GM12878 (cell line): ENCODE results near the gene RAPGEF4. TPM values are rescaled to one million over a fixed set of nuclear protein-coding genes. Genes with fewer than 3 reads are reported as not detected.

Source experiments
- ATAC-seq: fragments of 200-7000 bp; cut with Tn5 transposase; 3 replicates; pipeline ENCODE4 v1.9.1; 2020; ENCODE audit warnings: mild to moderate bottlenecking, moderate library complexity
- BruUV-seq: library from RNA; stranded (reverse); fragments of 400-500 nt; replicated peaks from 2 replicates; lab custom pipeline; 2021; lab: Mats Ljungman, UMichigan
- CTCF ChIA-PET: fragments of 300-600 bp; sonication (Branson Sonifier 250); formaldehyde crosslinking; extraction: SDS; loops from one replicate; lab custom pipeline; 2021; ENCODE audit warnings: inconsistent platforms; lab: Yijun Ruan, JAX
- POLR2A ChIA-PET: fragments of 350-600 bp; formaldehyde crosslinking; extraction: SDS; loops from one replicate; lab custom pipeline; 2021; ENCODE audit warnings: inconsistent platforms; lab: Charles Lee
- RAD21 ChIA-PET: fragments of 300-600 bp; sonication (Branson Sonifier 250); formaldehyde crosslinking; loops from one replicate; lab custom pipeline; 2023; ENCODE audit warnings: antibody characterized with exemption; ENCODE audit not compliant: unreplicated experiment; lab: Charles Lee
- SMC1A ChIA-PET: fragments of 300-600 bp; sonication (Branson Sonifier 250); formaldehyde crosslinking; loops from one replicate; lab custom pipeline; 2023; ENCODE audit not compliant: unreplicated experiment, uncharacterized antibody; lab: Charles Lee
- DNase-seq: peaks from one replicate; pipeline ENCODE4 v3.0.0-alpha.2; 2011; ENCODE audit warnings: low read depth, low spot score
- FAIRE-seq: peaks from 3 replicates; lab custom pipeline; 2011; peaks lifted over from hg19 to GRCh38; lab: Jason Lieb, UNC
- H2AFZ ChIP-seq: 2 replicates; pipeline ENCODE4 v1.6.0; 2011; ENCODE audit warnings: low read depth, low read length, control low read depth; ENCODE audit not compliant: control insufficient read depth
- H3K27ac ChIP-seq: 2 replicates; pipeline ENCODE4 v1.5.1; 2011; ENCODE audit warnings: control low read depth; ENCODE audit not compliant: control insufficient read depth, insufficient read depth
- H3K27me3 ChIP-seq, 2 experiments: replicated peaks in 1 of 2; 2 replicates each; pipeline versions ENCODE4 v1.6.0 to v1.6.1; 2011; ENCODE audit warnings: low read length in 1 of 2; ENCODE audit not compliant: control insufficient read depth in 2 of 2, insufficient read depth in 2 of 2
- H3K36me3 ChIP-seq, 2 experiments: 2 replicates each; pipeline ENCODE4 v1.5.1; 2011; ENCODE audit warnings: low read length in 1 of 2; ENCODE audit not compliant: control insufficient read depth in 2 of 2, insufficient read depth in 2 of 2
- H3K4me1 ChIP-seq: 2 replicates; pipeline ENCODE4 v1.6.1; 2011; ENCODE audit warnings: mild to moderate bottlenecking, low read length, moderate library complexity, mixed read lengths; ENCODE audit not compliant: control insufficient read depth, insufficient read depth
- H3K4me2 ChIP-seq: 2 replicates; pipeline ENCODE4 v1.6.0; 2011; ENCODE audit warnings: control low read depth; ENCODE audit not compliant: control insufficient read depth, insufficient read depth
- H3K4me3 ChIP-seq: fragments of 200-600 bp; sonication (generic); 2 replicates; pipeline ENCODE4 v1.5.1; 2016
- H3K79me2 ChIP-seq: 2 replicates; pipeline ENCODE4 v1.6.0; 2011; ENCODE audit warnings: low read length; ENCODE audit not compliant: control insufficient read depth, insufficient read depth
- H3K9ac ChIP-seq: 2 replicates; pipeline ENCODE4 v1.8.0; 2011; ENCODE audit warnings: low read length, control low read depth, mixed read lengths; ENCODE audit not compliant: control insufficient read depth, insufficient read depth
- H3K9me3 ChIP-seq: replicated peaks from 3 replicates; pipeline ENCODE4 v1.5.1; 2011; ENCODE audit warnings: mild to moderate bottlenecking, low read length; ENCODE audit not compliant: control insufficient read depth, insufficient read depth
- H4K20me1 ChIP-seq: 2 replicates; pipeline ENCODE4 v1.6.0; 2011; ENCODE audit not compliant: control insufficient read depth, insufficient read depth
- BRCA1 ChIP-seq: IDR thresholded peaks from 2 replicates; pipeline ENCODE4 v1.6.1; 2011; ENCODE audit warnings: low read depth, low read length, improper control_type of control experiment
- CHD2 ChIP-seq: IDR thresholded peaks from 2 replicates; pipeline ENCODE4 v1.6.1; 2011; ENCODE audit warnings: low read depth, low read length, improper control_type of control experiment, borderline replicate concordance
- EZH2 ChIP-seq: IDR thresholded peaks from 2 replicates; pipeline ENCODE4 v1.6.1; 2012; ENCODE audit warnings: low read depth, mild to moderate bottlenecking, control low read depth, inconsistent platforms, low read length, borderline replicate concordance; ENCODE audit not compliant: control insufficient read depth
- FOS ChIP-seq: IDR thresholded peaks from 3 replicates; pipeline ENCODE4 v1.6.1; 2011; ENCODE audit warnings: borderline replicate concordance; ENCODE audit not compliant: insufficient read length; ENCODE audit errors: extremely low read depth
- FOXM1 ChIP-seq: IDR thresholded peaks from 2 replicates; pipeline ENCODE4 v1.6.1; 2012; ENCODE audit warnings: low read depth, mild to moderate bottlenecking, inconsistent platforms, low read length, moderate library complexity
- NFIC ChIP-seq: IDR thresholded peaks from 2 replicates; pipeline ENCODE4 v1.6.1; 2012; ENCODE audit warnings: low read depth, mild to moderate bottlenecking, inconsistent platforms, low read length, moderate library complexity
- NFYB ChIP-seq: IDR thresholded peaks from 2 replicates; pipeline ENCODE4 v1.6.1; 2011; ENCODE audit warnings: low read depth, mild to moderate bottlenecking, low read length, improper control_type of control experiment, moderate library complexity; ENCODE audit not compliant: insufficient read depth
- NR2C2 ChIP-seq: IDR thresholded peaks from 2 replicates; pipeline ENCODE4 v1.6.1; 2011; ENCODE audit warnings: borderline replicate concordance, low read depth; ENCODE audit not compliant: control insufficient read depth, insufficient read length
- SIX5 ChIP-seq: IDR thresholded peaks from 2 replicates; pipeline ENCODE4 v1.6.1; 2011; ENCODE audit warnings: mild to moderate bottlenecking, low read depth, low read length, moderate library complexity; ENCODE audit not compliant: severe bottlenecking
- STAT3 ChIP-seq: IDR thresholded peaks from 2 replicates; pipeline ENCODE4 v1.6.1; 2011; ENCODE audit warnings: low read depth, low read length, improper control_type of control experiment
- TCF12 ChIP-seq: IDR thresholded peaks from 2 replicates; pipeline ENCODE4 v1.6.1; 2011; ENCODE audit warnings: low read depth, mild to moderate bottlenecking, low read length
- ZNF24 ChIP-seq: fragments of 450-650 bp; IDR thresholded peaks from 2 replicates; pipeline ENCODE4 v1.6.1; 2017; ENCODE audit warnings: antibody characterized with exemption, mild to moderate bottlenecking
- WGBS: methylation state at CpG from one replicate; pipeline ENCODE4 v1.1.6; 2016; ENCODE audit warnings: low lambda C conversion rate; ENCODE audit not compliant: insufficient replicate concordance, insufficient coverage; ENCODE audit errors: missing lambda C conversion rate; 5-methylcytosine and 5-hydroxymethylcytosine counted together
- in situ Hi-C: fragments of 300-500 bp; cut with MboI; formaldehyde crosslinking; loops from 9 replicates; pipeline ENCODE4 v1.14.3; 2018; ENCODE audit warnings: mixed read lengths
- intact Hi-C: fragments of 100-400 bp; cut with micrococcal nuclease; formaldehyde crosslinking; loops from one replicate; pipeline ENCODE4 v1.14.2; 2022; ENCODE audit not compliant: unreplicated experiment
- polyA plus RNA-seq, 11 experiments: library from polyadenylated mRNA; depleted of rRNA in 4 of 11; unstranded in 6 of 11; stranded (reverse) in 5 of 11; fragments of >200 nt; fragmentation: Nextera tagmentation in 4 of 11; fragmentation: Illumina TruSeq in 1 of 11; extraction: Ambion mirVana in 4 of 11; extraction: Trizol in 1 of 11; gene quantifications; 1 replicate in 1 of 11; 2 replicates in 10 of 11; pipeline versions ENCODE4 v1.2.1 to v1.2.3, GENCODE V29; 2011 to 2016; ENCODE audit warnings: inconsistent platforms in 2 of 11, missing spikeins in 2 of 11, low read depth in 1 of 11
- total RNA-seq, 4 experiments: library from RNA; depleted of rRNA in 3 of 4; stranded (reverse); fragments of >200 nt in 3 of 4; fragmentation: Illumina TruSeq in 1 of 4; extraction: Trizol in 1 of 4; gene quantifications; 2 replicates each; pipeline versions ENCODE4 v1.2.1 to v1.2.3, GENCODE V29; 2013 to 2021
- TF ChIP-seq, protein P1 (sequence below): fragments of 450-650 bp; formaldehyde crosslinking; IDR thresholded peaks from 2 replicates; pipeline ENCODE4 v1.4.0; 2020; ENCODE audit warnings: mild to moderate bottlenecking, moderate library complexity

Gene RAPGEF4
- total and polyA plus RNA-seq, 10 of the 15 experiments (the other 5 are each of a cell fraction or from before 2014, with no cell fraction given), result 0.18 TPM; not detected in 8

DNA sequence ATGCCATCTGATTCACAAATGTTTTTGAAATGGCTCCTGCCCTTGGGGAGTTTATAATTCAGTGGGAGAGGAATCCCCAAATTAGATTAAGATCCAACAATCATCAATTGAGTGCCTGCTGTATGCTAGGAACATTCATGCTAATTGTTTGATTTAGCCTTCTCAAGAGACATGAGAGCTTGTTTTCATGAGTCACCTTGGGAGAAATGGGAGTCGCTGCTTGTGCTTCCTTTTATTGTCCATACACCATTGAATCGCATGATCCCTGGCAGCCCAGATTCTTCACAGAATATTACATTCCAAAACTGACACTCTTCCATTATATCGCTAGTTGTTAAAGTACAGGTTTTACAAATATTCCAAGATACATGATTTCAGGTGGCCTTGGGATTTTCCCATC lies 234.0 kb downstream of the RAPGEF4 start:
- Histone ChIP-seq H4K20me1 (no peaks in the 10 kb centered on the region), H3K4me1 (no peaks in the 10 kb centered on the region), H3K9me3 (no peaks in the 10 kb centered on the region), H3K27me3 (peaks cover 0 to 2% of the 10 kb centered on the region in 2 experiments; a peak in 3 of 4 replicates), H3K4me2 (no peak overlapping the region), H3K36me3 (no peaks in the 10 kb centered on the region), H3K27ac (no peak overlapping the region), H3K4me3 (no peak overlapping the region), H2AFZ (no peak overlapping the region), H3K79me2 (no peaks in the 10 kb centered on the region), H3K9ac (no peak overlapping the region)
- ChIA-PET RAD21 (no interaction called here), CTCF (interaction anchor here (0.8 to 1.1 kb wide), 2 partner anchors 38 to 1372 kb away, joined by 3 read pairs; no protein-coding TSS in a partner anchor), POLR2A (no interaction called here), SMC1A (interaction anchor here (1.2 kb wide), 1 partner anchor 38 kb away, joined by 3 read pairs; no protein-coding TSS in a partner anchor)
- BruUV-seq, result no TSS peak
- FAIRE-seq (no peak), ATAC-seq (no peak), DNase-seq (no peak)
- in situ Hi-C loops, result no loop called here
- intact Hi-C loops, result no loop called here
- WGBS, result 72% methylated on average over 3 of the region's 3 CpGs
- TF ChIP-seq CHD2, result no peak
- TF ChIP-seq NFYB, result no peak
- no peak for TF ChIP-seq FOS
- TF ChIP-seq SIX5, result no peak
- TF ChIP-seq TCF12, result no peak

DNA sequence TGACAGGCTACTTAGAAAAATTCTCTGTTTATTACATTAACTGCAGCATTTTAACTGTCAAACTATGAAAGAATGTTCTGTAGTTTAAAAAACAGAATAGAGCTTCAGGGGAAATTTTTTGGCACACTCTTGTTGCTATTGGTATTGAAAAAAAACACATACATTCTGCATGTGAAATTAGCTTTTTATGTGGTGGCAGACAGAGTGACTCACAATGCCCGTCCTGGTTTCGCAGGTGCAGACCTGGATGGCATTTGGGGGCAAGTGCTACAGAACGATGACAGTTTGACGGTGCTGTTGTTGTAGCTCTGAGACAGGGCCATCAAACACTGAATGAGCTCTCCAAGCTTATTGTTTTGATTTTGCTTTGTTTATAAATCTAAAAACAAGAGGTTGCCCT lies 235.0 kb downstream of the RAPGEF4 start:
- Histone ChIP-seq H3K9me3 (no peaks in the 10 kb centered on the region), H3K27ac (no peak overlapping the region), H3K4me1 (no peaks in the 10 kb centered on the region), H3K27me3 (peaks cover 0 to 2% of the 10 kb centered on the region in 2 experiments; a peak in 2 of 4 replicates), H3K9ac (no peak overlapping the region), H3K4me2 (no peak overlapping the region), H3K36me3 (no peaks in the 10 kb centered on the region), H2AFZ (no peak overlapping the region), H3K4me3 (no peak overlapping the region), H3K79me2 (no peaks in the 10 kb centered on the region), H4K20me1 (no peaks in the 10 kb centered on the region)
- intact Hi-C loops (no loop called here), in situ Hi-C loops (no loop called here)
- ATAC-seq (no peak), DNase-seq (no peak), FAIRE-seq (no peak)
- RAD21 ChIA-PET, result no interaction called here
- CTCF ChIA-PET, result interaction anchor here (0.6 kb wide), 1 partner anchor 47 kb away, joined by 3 read pairs; no protein-coding TSS in a partner anchor
- SMC1A ChIA-PET, result interaction anchor here (1.2 kb wide), 1 partner anchor 39 kb away, joined by 3 read pairs; no protein-coding TSS in a partner anchor
- WGBS, result 70% methylated on average over 4 of the region's 4 CpGs
- BruUV-seq, result no TSS peak
- POLR2A ChIA-PET, result interaction anchor here (0.6 kb wide), 1 partner anchor 1878 kb away, joined by 3 read pairs; no protein-coding TSS in a partner anchor
- TF ChIP-seq NR2C2, result no peak
- no peak for TF ChIP-seq BRCA1
- TF ChIP-seq FOXM1, result no peak
- no peak for TF ChIP-seq NFIC
- TF ChIP-seq, protein P1, sequence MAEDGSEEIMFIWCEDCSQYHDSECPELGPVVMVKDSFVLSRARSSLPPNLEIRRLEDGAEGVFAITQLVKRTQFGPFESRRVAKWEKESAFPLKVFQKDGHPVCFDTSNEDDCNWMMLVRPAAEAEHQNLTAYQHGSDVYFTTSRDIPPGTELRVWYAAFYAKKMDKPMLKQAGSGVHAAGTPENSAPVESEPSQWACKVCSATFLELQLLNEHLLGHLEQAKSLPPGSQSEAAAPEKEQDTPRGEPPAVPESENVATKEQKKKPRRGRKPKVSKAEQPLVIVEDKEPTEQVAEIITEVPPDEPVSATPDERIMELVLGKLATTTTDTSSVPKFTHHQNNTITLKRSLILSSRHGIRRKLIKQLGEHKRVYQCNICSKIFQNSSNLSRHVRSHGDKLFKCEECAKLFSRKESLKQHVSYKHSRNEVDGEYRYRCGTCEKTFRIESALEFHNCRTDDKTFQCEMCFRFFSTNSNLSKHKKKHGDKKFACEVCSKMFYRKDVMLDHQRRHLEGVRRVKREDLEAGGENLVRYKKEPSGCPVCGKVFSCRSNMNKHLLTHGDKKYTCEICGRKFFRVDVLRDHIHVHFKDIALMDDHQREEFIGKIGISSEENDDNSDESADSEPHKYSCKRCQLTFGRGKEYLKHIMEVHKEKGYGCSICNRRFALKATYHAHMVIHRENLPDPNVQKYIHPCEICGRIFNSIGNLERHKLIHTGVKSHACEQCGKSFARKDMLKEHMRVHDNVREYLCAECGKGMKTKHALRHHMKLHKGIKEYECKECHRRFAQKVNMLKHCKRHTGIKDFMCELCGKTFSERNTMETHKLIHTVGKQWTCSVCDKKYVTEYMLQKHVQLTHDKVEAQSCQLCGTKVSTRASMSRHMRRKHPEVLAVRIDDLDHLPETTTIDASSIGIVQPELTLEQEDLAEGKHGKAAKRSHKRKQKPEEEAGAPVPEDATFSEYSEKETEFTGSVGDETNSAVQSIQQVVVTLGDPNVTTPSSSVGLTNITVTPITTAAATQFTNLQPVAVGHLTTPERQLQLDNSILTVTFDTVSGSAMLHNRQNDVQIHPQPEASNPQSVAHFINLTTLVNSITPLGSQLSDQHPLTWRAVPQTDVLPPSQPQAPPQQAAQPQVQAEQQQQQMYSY (CRISPR knock-in tag), result no peak
- no peak for TF ChIP-seq ZNF24
- no peak for TF ChIP-seq EZH2
- no peak for TF ChIP-seq STAT3
